Measurements from ENCODE around the gene CRADD.

DNA sequence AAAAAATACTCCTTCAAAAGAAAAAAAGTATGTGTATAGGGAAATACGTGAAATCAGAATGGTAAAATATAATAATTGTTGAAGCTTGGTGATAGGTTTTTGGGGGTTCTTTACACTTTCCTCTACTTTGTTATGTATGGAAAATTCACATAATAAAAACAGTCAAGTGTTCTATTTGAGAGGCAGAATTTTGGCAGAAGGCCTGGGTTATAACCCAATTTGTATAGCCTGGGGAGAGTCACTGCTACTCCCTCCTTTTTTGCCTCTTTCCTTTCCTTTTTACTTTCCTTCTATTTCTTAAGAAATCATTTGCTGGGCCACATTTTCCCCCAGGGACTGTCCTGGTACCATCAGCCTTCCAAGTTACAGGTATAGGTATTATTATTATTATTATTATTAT, 105.7 kb downstream of the CRADD start:
- TF ChIP-seq POLR2A (IDR thresholded peaks at IDR 0.05; ENCODE audit: low read depth, low read length) (no peak), MAZ (IDR thresholded peaks at IDR 0.05; ENCODE audit: borderline replicate concordance, low read depth, low read length) (no peak)
- TF ChIP-seq, protein P1, sequence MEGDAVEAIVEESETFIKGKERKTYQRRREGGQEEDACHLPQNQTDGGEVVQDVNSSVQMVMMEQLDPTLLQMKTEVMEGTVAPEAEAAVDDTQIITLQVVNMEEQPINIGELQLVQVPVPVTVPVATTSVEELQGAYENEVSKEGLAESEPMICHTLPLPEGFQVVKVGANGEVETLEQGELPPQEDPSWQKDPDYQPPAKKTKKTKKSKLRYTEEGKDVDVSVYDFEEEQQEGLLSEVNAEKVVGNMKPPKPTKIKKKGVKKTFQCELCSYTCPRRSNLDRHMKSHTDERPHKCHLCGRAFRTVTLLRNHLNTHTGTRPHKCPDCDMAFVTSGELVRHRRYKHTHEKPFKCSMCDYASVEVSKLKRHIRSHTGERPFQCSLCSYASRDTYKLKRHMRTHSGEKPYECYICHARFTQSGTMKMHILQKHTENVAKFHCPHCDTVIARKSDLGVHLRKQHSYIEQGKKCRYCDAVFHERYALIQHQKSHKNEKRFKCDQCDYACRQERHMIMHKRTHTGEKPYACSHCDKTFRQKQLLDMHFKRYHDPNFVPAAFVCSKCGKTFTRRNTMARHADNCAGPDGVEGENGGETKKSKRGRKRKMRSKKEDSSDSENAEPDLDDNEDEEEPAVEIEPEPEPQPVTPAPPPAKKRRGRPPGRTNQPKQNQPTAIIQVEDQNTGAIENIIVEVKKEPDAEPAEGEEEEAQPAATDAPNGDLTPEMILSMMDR (conservative IDR thresholded peaks at IDR 0.05; ENCODE audit: low read depth, low read length), result no peak

All from IMR-90 (cell line).